ENCODE results near the gene LRRC75A. TPM values are rescaled to one million over a fixed set of nuclear protein-coding genes. Genes with fewer than 3 reads are reported as not detected.
A peak's percentile ranks its signal among the peaks of the same experiment; 100 is the strongest.

Gene LRRC75A
- total and polyA plus RNA-seq, 2 of the 8 experiments (the other 6 are each of a cell fraction or from before 2014, with no cell fraction given), result 9.7 to 9.9 TPM

- no peak for TF ChIP-seq SIX5 (IDR thresholded peaks at IDR 0.05; ENCODE audit: low read depth, low read length)
- TF ChIP-seq BACH1 (IDR thresholded peaks at IDR 0.05; ENCODE audit: low read length), result peak; percentile 17; the same call in 1 of the 2 replicates
- no peak for TF ChIP-seq CHD7 (IDR thresholded peaks at IDR 0.05; ENCODE audit: insufficient replicate concordance, low read length)
- TF ChIP-seq SP4 (IDR thresholded peaks at IDR 0.05; ENCODE audit: low read length), result peak; percentile 80; the same call in 1 of the 2 replicates
- TF ChIP-seq ASH2L (IDR thresholded peaks at IDR 0.05; ENCODE audit: low read length), result peak; percentile 91
- TF ChIP-seq KDM1A (IDR thresholded peaks at IDR 0.05; ENCODE audit: borderline replicate concordance, low read length), result peak; percentile 73
- peak; percentile 64; the same call in 1 of the 2 replicates for TF ChIP-seq RBBP5 (IDR thresholded peaks at IDR 0.05; ENCODE audit: borderline replicate concordance, low read depth, low read length)
- TF ChIP-seq RXRA (IDR thresholded peaks at IDR 0.05; ENCODE audit: insufficient read depth, low read depth, low read length), result no peak
- TF ChIP-seq E2F6 (IDR thresholded peaks at IDR 0.05), result peak; percentile 59
Observed at GRCh38 chr17:16406742-16407674, 85.0 kb downstream of the LRRC75A start (continued).

Measured in H1 (cell line).